IMR-90 (cell line): ENCODE measurements around the gene MYEOV. TPM values are rescaled to one million over a fixed set of nuclear protein-coding genes. Genes with fewer than 3 reads are reported as not detected.

Source experiments
- ATAC-seq: fragments of 200-7000 bp; cut with Tn5 transposase; 2 replicates; pipeline ENCODE4 v1.9.1; 2020; ENCODE audit warnings: low read depth, mild to moderate bottlenecking, moderate library complexity
- BruUV-seq: library from RNA; stranded (reverse); fragments of 400-500 nt; replicated peaks from 2 replicates; lab custom pipeline; 2021; lab: Mats Ljungman, UMichigan
- CTCF ChIA-PET: fragments of 300-600 bp; formaldehyde crosslinking; extraction: SDS; loops from one replicate; lab custom pipeline; 2021; ENCODE audit warnings: antibody characterized with exemption; lab: Yijun Ruan, JAX
- POLR2A ChIA-PET: fragments of 300-600 bp; sonication (Branson Sonifier 250); formaldehyde crosslinking; loops from one replicate; lab custom pipeline; 2022; ENCODE audit warnings: antibody characterized with exemption; ENCODE audit not compliant: unreplicated experiment; lab: Charles Lee
- DNase-seq: peaks from one replicate; pipeline ENCODE4 v3.0.0; 2013
- H2AFZ ChIP-seq: replicated peaks from 2 replicates; pipeline ENCODE3; 2013; ENCODE audit warnings: low read length, mild to moderate bottlenecking; ENCODE audit not compliant: poor library complexity
- H2AK5ac ChIP-seq: 2 replicates; pipeline ENCODE4 v1.6.1; 2013; ENCODE audit warnings: low read depth, low read length, inconsistent platforms
- H2AK9ac ChIP-seq: replicated peaks from 2 replicates; pipeline ENCODE3; 2013; ENCODE audit warnings: mild to moderate bottlenecking, low read depth, low read length, moderate library complexity; ENCODE audit not compliant: poor library complexity
- H2BK120ac ChIP-seq: 2 replicates; pipeline ENCODE4 v1.6.1; 2013; ENCODE audit warnings: low read depth, low read length, inconsistent platforms
- H2BK15ac ChIP-seq: 3 replicates; pipeline ENCODE4 v1.6.1; 2013; ENCODE audit warnings: low read depth, low read length, inconsistent platforms
- H2BK20ac ChIP-seq: 2 replicates; pipeline ENCODE4 v1.6.1; 2013; ENCODE audit warnings: low read depth, mild to moderate bottlenecking, inconsistent platforms, low read length, moderate library complexity
- H2BK5ac ChIP-seq: 2 replicates; pipeline ENCODE4 v1.6.1; 2013; ENCODE audit warnings: mild to moderate bottlenecking, low read depth, low read length, inconsistent platforms; ENCODE audit not compliant: poor library complexity, severe bottlenecking
- H3K14ac ChIP-seq: replicated peaks from 2 replicates; pipeline ENCODE4 v1.6.1; 2013; ENCODE audit warnings: low read depth, low read length, inconsistent platforms
- H3K18ac ChIP-seq: 2 replicates; pipeline ENCODE4 v1.6.1; 2013; ENCODE audit warnings: low read depth, low read length, control low read depth
- H3K23ac ChIP-seq: 2 replicates; pipeline ENCODE4 v1.6.1; 2013; ENCODE audit warnings: low read depth, low read length, inconsistent platforms
- H3K27ac ChIP-seq: 2 replicates; pipeline ENCODE4 v1.5.1; 2013; ENCODE audit warnings: mild to moderate bottlenecking, control low read depth, low read length; ENCODE audit not compliant: insufficient read depth
- H3K27me3 ChIP-seq: 2 replicates; pipeline ENCODE4 v1.6.1; 2013; ENCODE audit warnings: low read length; ENCODE audit not compliant: control insufficient read depth, insufficient read depth
- H3K36me3 ChIP-seq: 2 replicates; pipeline ENCODE4 v1.6.1; 2013; ENCODE audit warnings: low read length, mixed read lengths; ENCODE audit not compliant: control insufficient read depth, insufficient read depth
- H3K4ac ChIP-seq: 2 replicates; pipeline ENCODE4 v1.6.1; 2013; ENCODE audit warnings: low read depth, low read length, inconsistent platforms
- H3K4me1 ChIP-seq: 2 replicates; pipeline ENCODE4 v1.6.1; 2013; ENCODE audit warnings: low read length, mixed read lengths; ENCODE audit not compliant: control insufficient read depth, insufficient read depth
- H3K4me2 ChIP-seq: 2 replicates; pipeline ENCODE4 v1.6.1; 2013; ENCODE audit warnings: low read depth, mild to moderate bottlenecking, control low read depth, low read length, moderate library complexity
- H3K4me3 ChIP-seq: 2 replicates; pipeline ENCODE4 v1.5.1; 2013; ENCODE audit warnings: low read depth, mild to moderate bottlenecking, control low read depth, low read length, moderate library complexity; ENCODE audit not compliant: insufficient read depth
- H3K56ac ChIP-seq: 2 replicates; pipeline ENCODE4 v1.6.1; 2013; ENCODE audit warnings: low read length, inconsistent platforms; ENCODE audit not compliant: insufficient read depth; ENCODE audit errors: extremely low read depth
- H3K79me1 ChIP-seq, 2 experiments: 2 replicates each; pipeline ENCODE4 v1.6.1; 2013; ENCODE audit warnings: low read length in 2 of 2, inconsistent platforms in 1 of 2, low read depth in 1 of 2
- H3K9ac ChIP-seq: 2 replicates; pipeline ENCODE4 v1.6.1; 2013; ENCODE audit warnings: low read depth, low read length, control low read depth
- H3K9me1 ChIP-seq: 2 replicates; pipeline ENCODE4 v1.6.1; 2013; ENCODE audit warnings: low read length, inconsistent platforms; ENCODE audit not compliant: insufficient read depth
- H3K9me3 ChIP-seq: 2 replicates; pipeline ENCODE4 v1.6.1; 2013; ENCODE audit warnings: low read length; ENCODE audit not compliant: control insufficient read depth, insufficient read depth
- H4K20me1 ChIP-seq: 2 replicates; pipeline ENCODE4 v1.6.1; 2013; ENCODE audit warnings: low read length, inconsistent platforms; ENCODE audit not compliant: insufficient read depth
- H4K5ac ChIP-seq: 2 replicates; pipeline ENCODE4 v1.6.1; 2013; ENCODE audit warnings: mild to moderate bottlenecking, low read depth, low read length, control low read depth
- H4K8ac ChIP-seq, 2 experiments: 2 replicates each; pipeline ENCODE4 v1.6.1; 2013; ENCODE audit warnings: low read depth in 2 of 2, low read length in 2 of 2, control low read depth in 1 of 2, inconsistent platforms in 1 of 2
- H4K91ac ChIP-seq: 2 replicates; pipeline ENCODE4 v1.6.1; 2013; ENCODE audit warnings: low read depth, low read length, inconsistent platforms; ENCODE audit not compliant: insufficient read depth
- BHLHE40 ChIP-seq: fragments of 150-350 bp; IDR thresholded peaks from 2 replicates; pipeline ENCODE4 v1.6.1; 2016; ENCODE audit warnings: mild to moderate bottlenecking, low read depth, low read length
- CEBPB ChIP-seq: IDR thresholded peaks from 2 replicates; pipeline ENCODE4 v1.6.1; 2012; ENCODE audit warnings: low read depth, low read length, improper control_type of control experiment
- CHD1 ChIP-seq: IDR thresholded peaks from 2 replicates; pipeline ENCODE4 v1.6.1; 2012; ENCODE audit warnings: low read depth, low read length, improper control_type of control experiment
- CTCF ChIP-seq: conservative IDR thresholded peaks from 2 replicates; pipeline ENCODE4 v1.5.1; 2012; ENCODE audit warnings: mild to moderate bottlenecking, low read depth, low read length, improper control_type of control experiment
- FOS ChIP-seq: fragments of 150-350 bp; IDR thresholded peaks from 2 replicates; pipeline ENCODE4 v1.6.1; 2016; ENCODE audit warnings: low read depth, low read length
- MAFK ChIP-seq: IDR thresholded peaks from 2 replicates; pipeline ENCODE4 v1.6.1; 2012; ENCODE audit warnings: low read depth, low read length, improper control_type of control experiment
- MAZ ChIP-seq: IDR thresholded peaks from 2 replicates; pipeline ENCODE4 v1.6.1; 2012; ENCODE audit warnings: low read depth, mild to moderate bottlenecking, low read length, improper control_type of control experiment, moderate library complexity, borderline replicate concordance
- MXI1 ChIP-seq: IDR thresholded peaks from 2 replicates; pipeline ENCODE4 v1.6.1; 2012; ENCODE audit warnings: low read depth, mild to moderate bottlenecking, low read length, moderate library complexity, borderline replicate concordance
- NFE2L2 ChIP-seq: fragments of 150-350 bp; IDR thresholded peaks from 2 replicates; pipeline ENCODE4 v1.6.1; 2016; ENCODE audit warnings: low read depth, mild to moderate bottlenecking, low read length
- POLR2A ChIP-seq: IDR thresholded peaks from 2 replicates; pipeline ENCODE4 v1.6.1; 2012; ENCODE audit warnings: mild to moderate bottlenecking, low read depth, low read length
- RAD21 ChIP-seq: IDR thresholded peaks from 2 replicates; pipeline ENCODE4 v1.6.1; 2012; ENCODE audit warnings: low read length, improper control_type of control experiment
- RCOR1 ChIP-seq: IDR thresholded peaks from 2 replicates; pipeline ENCODE4 v1.6.1; 2012; ENCODE audit warnings: mild to moderate bottlenecking, low read length, improper control_type of control experiment; ENCODE audit not compliant: insufficient replicate concordance
- RFX5 ChIP-seq: IDR thresholded peaks from 2 replicates; pipeline ENCODE4 v1.8.0; 2012; ENCODE audit warnings: low read depth, mild to moderate bottlenecking, low read length, moderate library complexity
- SMC3 ChIP-seq: fragments of 150-350 bp; IDR thresholded peaks from 2 replicates; pipeline ENCODE4 v1.6.1; 2016; ENCODE audit warnings: low read depth, mild to moderate bottlenecking, antibody characterized with exemption, low read length, moderate library complexity
- USF2 ChIP-seq: fragments of 150-350 bp; IDR thresholded peaks from 2 replicates; pipeline ENCODE4 v1.6.1; 2017; ENCODE audit warnings: mild to moderate bottlenecking, antibody characterized with exemption, low read length, low read depth
- WGBS, 2 experiments: methylation state at CpG; one replicate each; pipeline versions ENCODE4 v1.1.5 to v1.1.7; 2013; ENCODE audit warnings: missing lambda C conversion rate in 2 of 2; ENCODE audit not compliant: insufficient read length in 1 of 2; ENCODE audit errors: extremely low coverage in 2 of 2; 5-methylcytosine and 5-hydroxymethylcytosine counted together
- dilution Hi-C: fragments of 300-500 bp; cut with HindIII; formaldehyde crosslinking; loops from one replicate; pipeline ENCODE4 v1.14.3; 2018; ENCODE audit warnings: low sequenced_read_pairs; ENCODE audit not compliant: unreplicated experiment
- in situ Hi-C: fragments of 300-500 bp; cut with MboI; formaldehyde crosslinking; loops from 3 replicates; pipeline ENCODE4 v1.14.3; 2019; ENCODE audit warnings: low sequenced_read_pairs, inconsistent platforms, mixed read lengths
- intact Hi-C: fragments of 100-400 bp; cut with micrococcal nuclease; formaldehyde crosslinking; loops from 2 replicates; pipeline ENCODE4 v1.10.0; 2022
- polyA plus RNA-seq, 3 experiments: library from polyadenylated mRNA; depleted of rRNA; stranded (reverse); fragments of >200 nt; gene quantifications; 2 replicates each; pipeline ENCODE4 v1.2.3, GENCODE V29; 2012; ENCODE audit warnings: low replicate concordance in 1 of 3
- total RNA-seq: library from RNA; depleted of rRNA; stranded (reverse); fragments of >200 nt; gene quantifications from 2 replicates; pipeline ENCODE4 v1.2.3, GENCODE V29; 2012
- TF ChIP-seq, protein P1 (sequence below): fragments of 150-350 bp; IDR thresholded peaks from 2 replicates; pipeline ENCODE4 v1.6.1; 2016; ENCODE audit warnings: low read depth, mild to moderate bottlenecking, low read length, moderate library complexity, borderline replicate concordance

MYEOV gene
- total and polyA plus RNA-seq, 2 of the 4 experiments (the other 2 are of a cell fraction): 5.8 to 6.8 TPM

DNA sequence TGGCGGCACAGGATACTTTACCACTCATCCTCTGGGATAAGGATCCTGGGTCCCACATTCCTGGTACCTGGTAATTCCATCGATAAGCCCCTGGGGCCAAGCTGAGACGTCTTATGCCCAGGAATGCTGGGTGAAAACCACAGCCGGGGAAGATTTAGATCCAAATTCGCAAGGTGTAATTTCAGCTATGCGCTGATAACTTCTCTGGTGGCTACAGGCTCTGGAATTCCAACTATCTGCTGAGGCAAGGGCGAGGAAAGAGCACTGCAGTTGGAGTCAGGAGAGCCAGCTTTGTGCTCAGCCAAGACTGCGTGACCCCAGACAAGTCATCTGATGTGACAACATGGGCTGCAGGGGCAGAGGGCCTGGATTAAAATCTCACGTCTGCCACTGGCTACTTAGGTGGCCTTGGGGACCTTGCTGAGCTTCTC, 9.9 kb upstream of the MYEOV start:
- Histone ChIP-seq H3K9me1 (peaks cover 4% of the 10 kb centered on the region; the same call in 1 of the 2 replicates), H3K4me1 (peaks cover 5% of the 10 kb centered on the region), H3K23ac (no peak overlapping the region), H4K8ac (no peak overlapping the region), H3K27me3 (no peaks in the 10 kb centered on the region), H2BK15ac (no peak overlapping the region), H3K9me3 (peaks cover 3% of the 10 kb centered on the region), H3K36me3 (no peaks in the 10 kb centered on the region), H4K91ac (no peak overlapping the region), H3K79me1 (no peaks in the 10 kb centered on the region), H2BK5ac (no peak overlapping the region), H3K14ac (no peak overlapping the region), H2BK120ac (no peak overlapping the region), H3K56ac (no peak overlapping the region), H3K9ac (no peak overlapping the region), H3K4me2 (no peak overlapping the region), H3K18ac (no peak overlapping the region), H3K4ac (no peak overlapping the region), H4K5ac (no peak overlapping the region), H2AK5ac (no peak overlapping the region), H3K4me3 (no peak overlapping the region), H4K20me1 (no peaks in the 10 kb centered on the region), H2AFZ (no peak overlapping the region), H2AK9ac (no peak overlapping the region), H3K27ac (no peak overlapping the region), H2BK20ac (no peak overlapping the region)
- ATAC-seq: no peak
- intact Hi-C loops: no loop called here
- 78% methylated on average over 7 of the region's 9 CpGs; no CpG with 5 or more reads in 1 of the 2 experiments for WGBS, 2 experiments
- TF ChIP-seq MAFK (no peak), FOS (no peak), BHLHE40 (no peak), MXI1 (no peak), SMC3 (no peak), RFX5 (no peak), USF2 (no peak), RAD21 (no peak), NFE2L2 (no peak), RCOR1 (no peak), POLR2A (no peak), CEBPB (no peak), CTCF (no peak), MAZ (no peak), CHD1 (no peak)
- TF ChIP-seq, protein P1, sequence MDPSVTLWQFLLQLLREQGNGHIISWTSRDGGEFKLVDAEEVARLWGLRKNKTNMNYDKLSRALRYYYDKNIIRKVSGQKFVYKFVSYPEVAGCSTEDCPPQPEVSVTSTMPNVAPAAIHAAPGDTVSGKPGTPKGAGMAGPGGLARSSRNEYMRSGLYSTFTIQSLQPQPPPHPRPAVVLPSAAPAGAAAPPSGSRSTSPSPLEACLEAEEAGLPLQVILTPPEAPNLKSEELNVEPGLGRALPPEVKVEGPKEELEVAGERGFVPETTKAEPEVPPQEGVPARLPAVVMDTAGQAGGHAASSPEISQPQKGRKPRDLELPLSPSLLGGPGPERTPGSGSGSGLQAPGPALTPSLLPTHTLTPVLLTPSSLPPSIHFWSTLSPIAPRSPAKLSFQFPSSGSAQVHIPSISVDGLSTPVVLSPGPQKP: no peak
- DNase-seq: no peak
- BruUV-seq: no TSS peak
- CTCF ChIA-PET: interaction anchor here (0.6 to 1.2 kb wide), 3 partner anchors 9 to 61 kb away, joined by 3 to 4 read pairs (median 4); no protein-coding TSS in a partner anchor
- POLR2A ChIA-PET: no interaction called here
- in situ Hi-C loops: no loop called here
- dilution Hi-C loops: no loop called here
